Subcutaneous abdominal adipose tissue (tissue), 5 donors: Measurements from ENCODE around the gene ZFP14.
"Not testable (repeated sequence)": the region's sequence is repeated elsewhere in the genome, so short reads cannot be mapped to it uniquely, and the experiment has no call there.

Source experiments
- H3K27ac ChIP-seq: one replicate; pipeline ENCODE4 v1.7.0; 2013; ENCODE audit warnings: low read depth, mild to moderate bottlenecking, inconsistent platforms, low read length, moderate library complexity
- H3K27me3 ChIP-seq, 5 donors: one replicate each; pipeline ENCODE4 v1.7.0; 2013; ENCODE audit warnings: low read length in 5 of 5, inconsistent platforms in 1 of 5; ENCODE audit not compliant: control insufficient read depth in 5 of 5, insufficient read depth in 4 of 5
- H3K36me3 ChIP-seq, 5 donors: one replicate each; pipeline ENCODE4 v1.7.0; 2013; ENCODE audit warnings: low read length in 5 of 5; ENCODE audit not compliant: control insufficient read depth in 5 of 5, insufficient read depth in 5 of 5
- H3K4me1 ChIP-seq, 5 donors: one replicate each; pipeline ENCODE4 v1.7.0; 2013; ENCODE audit warnings: low read length in 5 of 5, mild to moderate bottlenecking in 3 of 5, moderate library complexity in 1 of 5; ENCODE audit not compliant: control insufficient read depth in 5 of 5, insufficient read depth in 5 of 5
- H3K4me3 ChIP-seq, 5 donors: one replicate each; pipeline ENCODE4 v1.7.0; 2013; ENCODE audit warnings: low read length in 5 of 5, low read depth in 1 of 5
- H3K9ac ChIP-seq, 5 donors: one replicate each; pipeline ENCODE4 v1.7.0; 2013; ENCODE audit warnings: low read length in 5 of 5, mild to moderate bottlenecking in 4 of 5, moderate library complexity in 3 of 5
- H3K9me3 ChIP-seq, 5 donors: one replicate each; pipeline ENCODE4 v1.7.0; 2013; ENCODE audit warnings: low read length in 5 of 5; ENCODE audit not compliant: control insufficient read depth in 5 of 5
- donor health status: healthy.
- donor health status: healthy.
- donor health status: healthy.
- donor health status: healthy.
- donor health status: healthy.

The ZFP14 gene

DNA sequence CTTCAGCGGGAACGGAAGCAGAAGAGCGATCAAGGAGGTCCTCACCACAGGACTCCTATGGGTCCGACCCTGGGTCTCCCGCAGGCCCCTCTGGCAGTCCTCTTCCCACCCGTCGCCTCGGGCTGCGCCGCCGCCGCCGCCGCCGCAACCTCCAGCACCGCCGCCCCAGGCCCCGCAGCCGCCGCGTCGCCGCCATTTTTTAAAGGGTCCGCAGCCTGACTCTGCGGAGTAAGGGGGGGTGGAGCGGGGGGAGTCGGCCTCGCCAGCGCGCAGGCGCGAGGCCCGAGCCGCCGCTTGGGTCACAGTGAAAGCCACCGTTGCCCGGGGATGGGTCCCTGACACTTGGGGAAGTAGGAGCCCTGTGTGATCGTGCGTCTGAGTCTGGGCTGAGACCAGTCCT, 69.7 kb downstream of the ZFP14 start:
- not testable (repeated sequence) for H3K4me1 ChIP-seq, H3K27ac ChIP-seq, H3K9ac ChIP-seq, H3K9me3 ChIP-seq, H3K36me3 ChIP-seq, H3K27me3 ChIP-seq
- H3K4me3 ChIP-seq, result peak overlapping the region in 1 of 5 donors; percentile 29

DNA sequence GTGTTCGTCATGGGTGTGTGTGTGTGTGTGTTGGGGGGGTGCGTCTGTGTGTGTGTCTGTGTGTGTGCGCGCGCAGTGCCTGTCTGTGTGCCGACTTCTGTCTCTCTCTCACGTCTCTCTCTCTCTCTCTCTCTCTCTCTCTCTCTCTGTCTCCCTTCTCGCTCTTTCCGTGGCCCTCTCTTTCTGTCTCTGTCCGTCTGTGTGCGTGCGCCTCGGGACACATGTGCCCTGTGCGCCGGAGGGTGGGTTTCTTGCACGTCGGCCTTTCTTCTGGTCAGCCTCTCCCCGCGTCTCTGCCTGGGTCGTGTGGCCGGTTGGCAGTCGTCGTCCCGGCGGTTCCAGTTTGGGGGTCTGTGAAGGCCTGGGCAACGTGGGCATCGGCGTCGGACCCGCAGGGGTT, 86.7 kb downstream of the ZFP14 start:
- not testable (repeated sequence) for H3K36me3 ChIP-seq, H3K4me1 ChIP-seq, H3K27me3 ChIP-seq, H3K9me3 ChIP-seq, H3K4me3 ChIP-seq, H3K9ac ChIP-seq, H3K27ac ChIP-seq
